HG03135 (cell line): ENCODE data around the gene RAPGEF4.
"Not testable (repeated sequence)": the region's sequence is repeated elsewhere in the genome, so short reads cannot be mapped to it uniquely, and the experiment has no call there.

ENCODE experiments used
- ATAC-seq: cut with Tn5 transposase; IDR thresholded peaks from one replicate; pipeline ENCODE4 v1.9.1; 2021; ENCODE audit warnings: mild to moderate bottlenecking, moderate library complexity; ENCODE audit not compliant: unreplicated experiment

The RAPGEF4 gene

DNA sequence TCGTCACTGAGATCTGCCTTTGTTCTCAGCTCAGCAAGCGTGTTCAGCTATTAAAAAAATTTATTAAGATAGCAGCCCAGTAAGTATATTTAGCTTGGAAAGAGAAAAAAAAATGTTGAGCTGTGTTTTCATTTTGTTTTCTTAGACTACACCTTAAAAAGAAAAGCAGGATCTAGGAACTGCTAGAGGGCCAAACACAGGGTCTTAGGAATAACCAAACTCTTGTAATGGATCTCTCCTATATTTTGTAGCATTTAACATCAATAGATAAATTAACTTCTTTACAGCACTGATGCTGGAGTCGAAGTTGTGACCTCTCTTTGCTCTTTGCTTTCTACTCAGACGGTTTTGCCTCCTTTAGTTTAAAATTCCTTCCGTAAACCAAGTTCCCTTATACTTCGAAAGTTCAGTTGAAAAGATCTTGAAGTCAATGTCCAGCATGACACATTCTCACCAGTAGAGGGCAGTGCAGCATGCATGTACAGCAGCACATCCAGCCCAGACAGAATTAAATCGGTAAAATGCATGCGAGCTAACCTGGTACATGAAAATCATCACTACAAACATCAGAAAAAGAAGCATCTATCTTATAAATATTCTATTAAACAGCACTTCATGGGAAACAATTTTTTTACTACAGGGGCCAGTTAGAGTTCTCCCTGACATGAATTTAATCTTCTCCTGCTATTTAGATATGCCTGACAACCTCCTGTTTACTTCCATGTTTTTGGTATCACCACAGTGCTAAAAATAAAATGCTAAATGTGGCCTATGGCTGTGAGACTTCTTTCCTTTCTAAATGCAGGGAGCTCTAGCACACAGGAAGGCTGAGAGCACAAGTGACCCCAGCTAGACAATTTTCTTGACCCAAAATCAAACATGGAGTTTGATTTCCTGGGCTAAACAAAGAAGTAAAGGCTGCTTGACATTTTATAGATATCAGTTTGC lies 291.8 kb downstream of the RAPGEF4 start:
- ATAC-seq, result no peak

DNA sequence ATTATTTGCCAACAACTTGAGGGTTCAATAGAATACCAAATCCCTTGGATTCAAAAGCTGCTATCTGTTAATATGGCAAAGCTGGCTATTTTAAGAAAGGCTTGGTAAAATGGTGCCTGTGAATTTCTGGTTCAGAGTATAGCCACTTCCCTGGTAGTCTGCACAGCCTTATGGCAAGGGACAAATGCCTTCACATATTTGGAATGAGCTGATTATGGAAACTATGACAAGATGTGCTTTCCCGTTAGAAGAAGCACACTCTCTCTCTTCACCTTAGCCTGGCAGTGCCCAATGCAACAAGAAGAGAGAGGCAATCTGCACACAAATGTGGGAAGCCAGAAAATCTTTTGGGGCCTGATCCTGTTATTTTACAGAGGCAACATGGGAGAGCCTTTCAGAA lies 292.5 kb downstream of the RAPGEF4 start:
- no peak for ATAC-seq

- ATAC-seq, result no peak
These were observed 293.0 kb downstream of the RAPGEF4 start for GRCh38 chr2:173028671-173029070.

GRCh38 chr2:173030561-173031490 lies 295.2 kb downstream of the RAPGEF4 start:
- ATAC-seq, result no peak

GRCh38 chr2:173032032-173032431 lies 296.4 kb downstream of the RAPGEF4 start:
- no peak for ATAC-seq

GRCh38 chr2:173033084-173033483 lies 297.4 kb downstream of the RAPGEF4 start:
- no peak for ATAC-seq

GRCh38 chr2:173034143-173034542 lies 298.5 kb downstream of the RAPGEF4 start:
- ATAC-seq, result no peak

DNA sequence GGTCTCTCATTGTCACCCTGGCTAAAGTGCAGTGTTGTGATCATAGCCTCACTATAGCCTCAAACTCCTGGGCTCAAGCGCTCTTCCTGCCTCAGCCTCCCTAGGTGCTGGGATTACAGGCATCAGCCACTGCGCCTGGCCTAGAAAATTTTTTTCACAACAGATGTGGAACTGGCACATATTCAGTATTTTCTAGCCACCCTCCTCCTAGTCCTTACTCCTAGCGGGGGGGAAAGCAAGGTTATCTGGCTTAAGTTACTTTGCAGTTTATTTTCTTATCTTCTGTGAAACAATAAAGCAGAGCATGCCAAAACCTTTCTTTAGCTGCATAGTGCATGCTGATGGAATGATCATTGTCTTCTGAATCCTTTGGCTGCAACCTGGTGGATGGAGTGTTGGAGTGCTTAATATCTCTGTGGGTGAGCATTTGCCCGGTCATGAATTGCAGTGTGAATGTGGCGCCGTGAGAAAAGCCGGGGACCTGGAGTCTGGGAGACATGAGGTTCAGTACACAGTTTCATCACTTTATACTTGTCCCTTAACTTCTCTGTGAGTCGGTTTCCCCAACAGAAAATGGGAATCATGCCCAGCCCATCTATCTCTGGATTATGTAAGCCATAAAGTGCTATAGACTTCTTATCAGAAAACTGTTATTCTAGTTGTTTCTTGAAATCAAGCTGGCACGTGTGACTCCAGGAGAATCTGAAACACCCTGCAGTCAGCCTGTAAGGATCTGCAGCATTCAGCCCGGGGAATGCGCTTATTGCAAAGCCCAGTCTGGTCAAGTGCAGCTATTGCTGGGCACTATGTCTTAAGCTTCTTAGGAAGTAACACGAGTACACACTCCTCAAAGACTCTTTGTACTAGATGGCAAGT lies 301.8 kb downstream of the RAPGEF4 start:
- no peak for ATAC-seq

GRCh38 chr2:173038257-173038656 lies 302.6 kb downstream of the RAPGEF4 start:
- not testable (repeated sequence) for ATAC-seq

DNA sequence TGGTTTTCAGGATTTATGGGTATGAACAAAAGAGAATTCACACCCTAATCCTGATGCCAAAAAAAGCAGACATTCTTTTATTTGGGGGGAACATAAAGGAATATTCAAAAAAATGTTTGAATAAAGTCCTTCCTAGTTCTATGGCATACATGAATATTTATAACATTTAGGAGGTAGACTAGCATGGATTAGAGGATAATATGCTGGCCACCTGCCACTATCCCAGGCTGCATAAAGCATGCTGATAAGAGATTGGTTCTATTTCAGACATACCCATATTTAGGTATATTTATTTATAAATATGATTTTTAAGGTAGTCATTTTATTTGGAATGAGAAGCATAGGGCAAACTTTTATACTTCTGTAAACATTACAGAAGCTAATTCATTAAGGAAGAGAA lies 305.1 kb downstream of the RAPGEF4 start:
- ATAC-seq, result no peak

DNA sequence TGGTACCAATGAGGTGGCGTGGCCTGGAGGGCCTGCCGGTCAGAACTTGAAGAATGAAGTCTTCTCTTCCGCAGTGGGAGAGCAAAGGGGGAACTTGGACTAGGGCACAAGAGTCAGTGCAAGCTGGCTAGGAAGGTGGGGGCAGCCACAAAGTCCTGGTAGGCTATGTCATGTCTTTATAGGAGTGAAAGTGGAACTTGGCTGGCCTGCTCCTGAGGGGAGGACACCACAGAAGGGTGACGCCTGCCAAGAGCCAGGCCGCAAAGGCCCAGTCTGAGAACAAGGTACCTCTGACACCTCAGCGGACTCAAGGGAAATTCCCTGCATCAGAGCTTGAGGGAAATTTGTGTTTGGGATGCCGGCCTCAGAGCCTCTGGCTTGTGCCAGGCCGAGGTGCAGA lies 307.8 kb downstream of the RAPGEF4 start:
- ATAC-seq, result no peak

DNA sequence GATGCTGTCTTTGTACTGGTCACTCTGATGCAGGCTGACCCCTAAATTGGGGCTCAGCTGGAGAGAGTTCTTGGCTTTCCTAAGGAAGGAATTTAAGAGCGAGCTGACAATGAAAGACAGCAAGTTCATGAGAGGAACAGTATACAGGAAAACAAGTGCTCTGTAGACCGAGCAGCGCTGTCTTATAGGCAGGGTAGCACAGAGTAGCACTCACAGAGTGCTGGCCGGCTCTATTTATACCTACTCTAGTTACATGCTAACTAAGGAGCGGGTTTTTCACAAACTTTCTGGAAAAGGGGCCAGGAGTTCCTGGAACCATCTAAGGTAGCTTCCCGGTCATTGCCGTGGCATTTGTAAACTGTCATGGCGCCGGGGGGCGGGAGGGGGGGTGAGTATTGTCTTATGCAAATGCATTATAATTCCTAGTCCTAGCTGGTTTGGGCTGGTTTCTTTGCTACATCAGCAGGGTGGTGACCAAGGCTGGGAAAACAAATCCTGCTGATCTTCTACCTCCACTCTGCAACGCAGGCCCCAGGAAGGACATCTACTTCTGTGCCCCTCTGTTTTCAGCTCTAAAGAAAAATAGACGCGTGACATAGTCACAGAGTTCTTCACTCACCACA lies 308.4 kb downstream of the RAPGEF4 start:
- ATAC-seq, result no peak

GRCh38 chr2:173044686-173045085 lies 309.0 kb downstream of the RAPGEF4 start:
- no peak for ATAC-seq

GRCh38 chr2:173045181-173045580 lies 309.5 kb downstream of the RAPGEF4 start:
- ATAC-seq, result no peak

DNA sequence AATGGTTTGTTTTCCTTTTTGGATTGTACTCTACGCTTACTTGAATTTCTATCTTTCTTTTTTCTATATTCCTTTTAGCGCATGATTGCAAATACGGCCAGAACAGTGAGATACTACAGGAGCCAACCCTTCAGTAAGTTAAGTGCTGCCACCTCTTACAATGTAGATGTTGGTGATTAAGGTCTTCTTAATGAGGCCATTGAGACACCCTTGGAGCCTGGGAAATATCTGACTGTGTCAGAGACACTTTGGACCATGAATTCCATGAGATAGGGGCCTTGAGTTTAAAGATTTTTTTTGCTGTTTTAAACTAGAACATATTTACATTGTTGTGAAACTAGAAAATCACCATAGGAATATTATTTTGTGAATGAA lies 312.9 kb downstream of the RAPGEF4 start:
- ATAC-seq, result no peak

DNA sequence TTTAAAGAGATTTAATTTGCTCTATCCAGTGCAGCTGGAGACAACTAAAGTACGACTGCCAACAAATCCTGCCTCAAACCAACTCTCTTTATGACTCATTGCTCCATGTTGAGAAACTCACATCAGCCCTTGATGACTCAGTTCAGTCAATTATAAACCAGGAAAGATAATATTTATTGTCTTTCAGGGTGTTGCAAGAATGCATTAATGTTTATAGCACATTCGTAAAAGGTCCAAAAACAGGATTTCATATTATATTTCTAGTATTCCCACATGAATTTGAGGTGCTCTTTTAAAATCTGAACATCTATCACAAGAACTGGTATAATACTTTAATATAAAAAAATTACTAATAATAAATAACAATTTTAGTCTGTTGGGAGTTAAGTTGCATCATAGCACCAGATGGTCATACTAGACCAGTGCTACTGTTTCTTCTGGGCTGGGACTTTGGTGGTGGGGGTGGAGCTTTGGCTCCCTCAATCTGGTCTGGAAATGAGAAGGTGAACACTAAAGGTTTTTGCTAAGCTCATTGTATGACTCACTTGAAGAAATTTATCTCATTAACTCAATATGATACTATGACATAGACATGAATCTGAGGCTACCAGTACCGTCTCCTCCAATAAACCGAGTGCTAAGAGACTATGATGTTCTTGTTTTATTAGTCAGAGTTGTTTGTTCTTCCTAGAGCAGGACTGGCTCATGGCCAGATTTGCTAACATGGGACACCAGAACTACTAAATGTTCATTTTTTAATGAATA lies 313.4 kb downstream of the RAPGEF4 start:
- peak; percentile 89 for ATAC-seq

- ATAC-seq, result no peak
These were observed 314.2 kb downstream of the RAPGEF4 start for GRCh38 chr2:173049831-173050230.

DNA sequence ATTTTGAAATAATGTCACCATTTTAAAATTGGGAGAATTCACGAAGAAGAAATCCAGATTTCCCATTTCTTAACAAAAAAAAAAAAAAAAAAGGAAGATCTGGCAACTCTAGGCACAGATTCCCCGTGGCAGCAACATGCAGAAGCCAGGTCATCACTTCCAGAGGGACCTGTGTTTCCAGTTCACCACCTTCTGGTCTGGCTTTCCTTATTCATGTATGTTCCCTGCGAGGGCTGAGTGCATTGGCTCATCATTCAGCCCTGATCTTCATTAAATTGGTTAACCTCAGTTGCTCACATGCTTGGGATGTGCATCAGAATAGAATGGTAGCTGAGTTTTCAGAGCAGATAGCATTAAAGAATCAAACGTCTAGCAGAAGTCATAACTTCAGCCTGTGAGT lies 315.0 kb downstream of the RAPGEF4 start:
- no peak for ATAC-seq

GRCh38 chr2:173051463-173052215 lies 316.0 kb downstream of the RAPGEF4 start:
- ATAC-seq, result no peak
